Keratinocyte (primary cell): Measurements from ENCODE around the gene RPL32.

Source experiments
- CTCF ChIP-seq, 3 experiments: IDR thresholded peaks in 1 of 3; conservative IDR thresholded peaks in 1 of 3; optimal IDR thresholded peaks in 1 of 3; 2 replicates in 2 of 3; 3 replicates in 1 of 3; pipeline versions ENCODE3 to v1.5.1; 2011; ENCODE audit warnings: low read length in 3 of 3, mild to moderate bottlenecking in 3 of 3, moderate library complexity in 2 of 3, control low read depth in 1 of 3, inconsistent platforms in 1 of 3; ENCODE audit not compliant: insufficient read depth in 2 of 3; ENCODE audit errors: extremely low read depth in 1 of 3
- EZH2 ChIP-seq: IDR thresholded peaks from one replicate; pipeline ENCODE4 v1.6.1; 2012; ENCODE audit warnings: inconsistent platforms, mild to moderate bottlenecking, low read length, moderate library complexity

GRCh38 chr3:12837295-12837986 is 3.9 kb downstream of the RPL32 start:
- no peak for TF ChIP-seq CTCF (optimal IDR thresholded peaks at IDR 0.05 in 1 of 3, IDR thresholded peaks at IDR 0.05 in 1 of 3, conservative IDR thresholded peaks at IDR 0.05 in 1 of 3; ENCODE audit: extremely low read depth in 1 of 3, insufficient read depth in 2 of 3, low read length in 3 of 3)
- no peak for TF ChIP-seq EZH2
